Activated gamma-delta T cell (primary cell): ENCODE measurements around the gene GPR42.
"Not testable (repeated sequence)": the region's sequence is repeated elsewhere in the genome, so short reads cannot be mapped to it uniquely, and the experiment has no call there.

Experiments used
- DNase-seq: peaks from one replicate; lab custom pipeline; 2025; lab: John Stamatoyannopoulos, UW

Gene GPR42

DNA sequence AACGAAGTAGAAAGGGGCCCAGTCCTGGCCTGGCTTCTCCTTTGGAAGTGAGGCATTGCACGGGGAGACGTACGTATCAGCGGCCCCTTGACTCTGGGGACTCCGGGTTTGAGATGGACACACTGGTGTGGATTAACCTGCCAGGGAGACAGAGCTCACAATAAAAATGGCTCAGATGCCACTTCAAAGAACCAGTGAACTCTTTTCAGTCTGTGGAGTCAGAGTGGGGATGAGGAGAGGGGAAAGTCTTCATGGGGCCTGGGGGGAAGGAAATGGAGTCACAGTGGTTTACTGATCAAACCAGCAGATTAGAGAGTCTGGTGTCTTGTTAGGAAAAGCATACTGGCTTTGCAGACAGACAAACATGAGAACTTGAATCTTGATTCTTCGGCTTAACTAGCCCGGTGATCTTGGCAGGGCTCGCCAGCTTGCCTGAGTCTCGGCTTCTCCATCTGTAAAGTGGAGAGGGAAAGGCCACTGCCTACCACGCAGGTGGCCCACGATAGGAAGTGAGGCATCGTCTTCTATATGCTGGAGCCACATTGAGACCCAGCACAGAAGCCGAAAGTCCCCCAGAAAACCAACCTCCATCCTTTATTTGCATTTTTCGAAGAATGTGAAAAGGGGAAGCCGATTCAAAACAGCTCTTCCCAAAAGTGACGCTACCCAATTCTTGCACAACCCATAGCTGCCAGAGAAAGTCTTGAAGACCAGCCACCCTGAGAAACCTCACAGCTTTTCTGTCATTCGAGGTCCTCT lies 23.5 kb upstream of the GPR42 start, which contains the start of gene FFAR1:
FFAR1 (plus strand) TSS at position 732 of the 759 bp plus-strand sequence. CDS start 3,650 bp downstream, outside the sequence.
- no peak for DNase-seq

GRCh38 chr19:35347930-35348298 lies 23.0 kb upstream of the GPR42 start:
- no peak for DNase-seq

- DNase-seq = no peak
These were observed 21.8 kb upstream of the GPR42 start for GRCh38 chr19:35348911-35349611.

DNA sequence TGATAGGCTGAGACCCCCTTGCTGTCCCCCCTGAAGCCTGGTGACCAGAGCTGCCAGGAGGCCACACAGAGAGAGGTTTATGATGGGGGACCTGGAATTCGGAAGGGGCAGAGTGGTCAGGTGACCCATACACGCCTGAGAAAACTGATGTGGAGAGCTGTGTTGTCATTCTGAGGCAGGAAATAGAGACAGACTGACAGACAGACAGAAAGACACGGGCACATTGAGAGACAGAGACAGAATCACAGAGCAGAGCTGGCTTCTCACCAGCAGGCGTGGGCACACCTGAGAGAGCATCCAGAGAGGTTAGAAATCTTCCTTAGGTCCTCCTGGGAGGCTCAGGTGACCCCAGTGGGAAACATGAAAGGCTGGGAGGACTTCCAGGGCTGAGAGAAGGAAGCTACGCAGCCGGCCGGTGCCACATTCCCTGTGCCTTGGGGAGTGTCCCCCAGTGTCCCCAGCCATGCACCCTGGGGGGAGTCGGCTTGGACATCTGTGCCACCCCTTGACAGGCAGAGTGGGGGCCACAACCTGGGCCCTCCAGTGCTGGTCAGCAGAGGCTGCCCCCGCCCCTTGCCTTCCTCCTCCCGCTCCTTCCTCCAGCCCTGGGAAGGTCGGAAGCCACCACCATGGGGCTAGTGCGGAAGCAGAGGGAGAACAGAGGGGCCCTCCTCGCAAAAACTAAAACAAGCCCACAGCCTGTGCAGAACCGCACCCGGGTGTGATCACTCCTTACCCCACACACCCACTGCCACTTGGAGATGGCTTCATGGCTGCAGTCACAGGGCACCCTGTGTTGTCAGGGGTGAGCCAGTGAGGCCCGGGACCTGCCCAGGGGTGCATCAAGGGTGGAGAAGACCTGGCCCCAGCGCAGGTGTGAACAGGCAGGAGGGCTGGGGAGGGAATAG lies 21.0 kb upstream of the GPR42 start:
- DNase-seq = no peak

- DNase-seq = no peak
These were observed 20.3 kb upstream of the GPR42 start for GRCh38 chr19:35350591-35350990.

DNA sequence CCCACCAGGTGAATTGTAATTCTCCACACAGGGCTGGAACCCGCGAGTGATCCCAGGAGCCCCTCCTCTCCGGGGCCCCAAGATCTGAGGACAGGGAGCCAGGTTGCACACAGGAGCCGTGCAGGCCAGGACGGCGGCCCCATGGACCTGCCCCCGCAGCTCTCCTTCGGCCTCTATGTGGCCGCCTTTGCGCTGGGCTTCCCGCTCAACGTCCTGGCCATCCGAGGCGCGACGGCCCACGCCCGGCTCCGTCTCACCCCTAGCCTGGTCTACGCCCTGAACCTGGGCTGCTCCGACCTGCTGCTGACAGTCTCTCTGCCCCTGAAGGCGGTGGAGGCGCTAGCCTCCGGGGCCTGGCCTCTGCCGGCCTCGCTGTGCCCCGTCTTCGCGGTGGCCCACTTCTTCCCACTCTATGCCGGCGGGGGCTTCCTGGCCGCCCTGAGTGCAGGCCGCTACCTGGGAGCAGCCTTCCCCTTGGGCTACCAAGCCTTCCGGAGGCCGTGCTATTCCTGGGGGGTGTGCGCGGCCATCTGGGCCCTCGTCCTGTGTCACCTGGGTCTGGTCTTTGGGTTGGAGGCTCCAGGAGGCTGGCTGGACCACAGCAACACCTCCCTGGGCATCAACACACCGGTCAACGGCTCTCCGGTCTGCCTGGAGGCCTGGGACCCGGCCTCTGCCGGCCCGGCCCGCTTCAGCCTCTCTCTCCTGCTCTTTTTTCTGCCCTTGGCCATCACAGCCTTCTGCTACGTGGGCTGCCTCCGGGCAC lies 19.3 kb upstream of the GPR42 start:
- no peak for DNase-seq

- no peak for DNase-seq
These were observed 18.8 kb upstream of the GPR42 start for GRCh38 chr19:35352177-35352447.

DNA sequence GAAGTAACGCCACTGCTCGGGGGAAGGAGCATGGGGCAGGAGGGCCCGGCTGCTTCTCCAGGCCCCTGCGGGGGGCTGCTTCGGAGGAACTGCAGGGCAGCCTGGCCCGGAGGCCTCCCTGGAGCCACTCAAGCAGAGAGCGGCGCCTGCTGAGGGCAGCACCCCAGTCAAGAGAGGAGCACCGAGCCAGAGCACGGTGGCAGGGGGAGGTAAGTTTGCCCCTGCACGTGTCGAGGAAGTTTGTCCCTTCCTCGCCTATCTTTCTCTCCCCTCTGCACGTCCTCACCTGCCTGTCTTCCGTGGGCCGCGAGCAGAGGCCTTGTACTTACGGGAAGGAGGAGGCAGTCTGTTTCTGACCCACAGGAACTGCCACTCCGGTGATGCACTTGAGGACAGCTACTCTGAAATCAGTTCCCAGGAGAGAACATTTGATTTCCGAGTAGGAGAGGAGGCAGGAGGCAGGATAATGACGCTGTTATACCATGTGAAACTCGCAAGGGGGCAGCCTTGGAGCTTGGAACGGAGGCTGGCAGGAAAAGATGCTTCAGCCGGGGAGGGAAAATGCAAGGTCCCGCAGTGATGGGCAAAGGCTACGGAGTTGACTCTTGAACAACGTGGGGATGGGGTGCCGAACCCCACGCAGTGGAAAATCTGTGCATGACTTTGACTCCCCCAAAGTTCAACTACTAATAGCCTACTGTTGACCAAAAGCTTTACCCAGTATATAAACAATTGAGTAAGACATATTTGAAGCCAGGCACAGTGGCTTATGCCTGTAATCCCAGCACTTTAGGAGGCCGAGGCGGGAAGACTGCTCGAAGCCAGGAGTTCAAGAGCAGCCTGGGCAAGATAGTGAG lies 18.2 kb upstream of the GPR42 start:
- DNase-seq = no peak

DNA sequence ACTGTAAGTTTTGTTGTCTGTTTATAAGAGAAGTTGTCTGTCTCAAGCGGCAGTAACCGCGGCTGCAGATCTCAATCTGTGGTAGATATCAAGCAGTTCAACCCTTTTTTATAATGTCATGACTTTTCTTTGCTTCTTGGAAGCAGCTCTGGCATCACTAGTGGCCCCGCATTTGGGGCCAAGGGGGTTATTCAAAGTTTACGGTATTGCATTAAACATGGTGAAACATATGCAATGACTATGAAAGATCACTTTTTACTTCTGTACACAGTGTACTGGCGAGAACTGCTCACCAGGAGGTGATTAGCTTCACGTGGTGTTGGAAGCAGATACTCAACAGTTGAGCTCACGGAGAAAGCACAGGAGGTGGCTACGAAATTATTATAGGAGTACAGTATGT lies 17.2 kb upstream of the GPR42 start:
- DNase-seq = no peak

GRCh38 chr19:35354898-35355297 lies 16.0 kb upstream of the GPR42 start:
- no peak for DNase-seq

DNA sequence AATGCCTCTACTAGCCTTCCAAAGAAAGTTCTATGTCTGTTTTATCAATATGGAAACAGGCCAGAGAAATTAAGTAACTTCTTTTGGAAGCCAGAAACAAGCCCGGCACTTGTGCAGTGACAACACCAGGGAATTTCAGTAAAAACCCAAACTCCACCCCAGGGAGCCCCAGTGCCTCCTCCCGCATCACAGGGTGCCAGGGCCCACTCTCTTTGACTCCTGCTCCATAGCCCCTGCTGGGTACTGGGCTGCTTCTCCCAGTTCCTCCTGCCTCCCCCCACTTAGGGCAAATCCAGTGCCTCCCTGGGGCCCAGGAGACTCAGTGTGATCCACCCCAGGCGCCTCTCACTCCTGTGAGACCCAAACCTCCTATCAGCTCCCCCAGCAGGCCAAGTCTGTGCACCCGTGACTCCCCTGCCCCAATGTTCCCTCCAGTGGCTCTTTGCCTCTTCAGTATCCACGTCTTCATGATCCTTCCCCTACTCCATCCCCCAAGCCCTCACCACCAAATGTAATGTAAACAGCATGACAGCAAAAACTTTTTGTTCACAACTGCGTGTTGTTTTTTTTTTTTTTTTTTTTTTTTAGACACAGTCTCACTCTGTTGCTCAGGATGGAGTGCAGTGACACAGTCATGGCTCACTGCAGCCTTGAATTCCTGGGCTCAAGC lies 14.9 kb upstream of the GPR42 start:
- DNase-seq = no peak

DNA sequence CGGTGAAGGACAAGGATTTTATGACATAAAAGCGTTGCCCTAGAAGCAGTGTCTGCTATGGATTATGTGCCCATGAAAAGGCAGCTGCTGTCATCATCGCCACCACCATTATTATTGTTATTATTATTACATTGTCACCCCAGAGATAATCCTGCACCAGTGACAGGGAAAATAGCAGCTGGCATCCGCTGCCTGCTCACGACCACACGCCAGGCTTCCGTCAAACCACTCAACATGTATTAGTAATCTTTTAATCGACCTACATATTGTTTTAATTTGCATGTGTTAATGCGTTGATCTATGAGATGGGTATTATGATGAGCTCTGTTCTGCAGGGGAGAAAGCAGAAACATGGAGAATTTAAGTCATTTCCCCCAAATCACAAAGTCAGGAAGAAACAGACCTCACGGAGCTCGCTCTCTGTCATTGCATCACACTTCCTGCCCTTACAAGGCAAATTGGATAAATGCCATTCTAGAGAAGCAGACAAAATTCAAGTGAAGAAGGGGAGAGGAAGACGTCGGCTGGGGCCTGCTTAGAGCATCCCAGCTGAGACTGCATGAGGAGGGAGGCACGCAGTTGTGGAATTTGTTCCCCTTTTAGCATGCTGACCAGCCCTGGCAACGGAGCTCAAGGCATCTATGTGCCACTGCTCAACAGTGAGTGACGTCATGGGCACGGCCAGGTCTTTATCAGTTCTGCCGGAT lies 12.8 kb upstream of the GPR42 start, which contains the start of gene FFAR3:
FFAR3 (plus strand) TSS at position 594 of the 707 bp plus-strand sequence. CDS start 431 bp downstream, outside the sequence.
- DNase-seq = no peak

DNA sequence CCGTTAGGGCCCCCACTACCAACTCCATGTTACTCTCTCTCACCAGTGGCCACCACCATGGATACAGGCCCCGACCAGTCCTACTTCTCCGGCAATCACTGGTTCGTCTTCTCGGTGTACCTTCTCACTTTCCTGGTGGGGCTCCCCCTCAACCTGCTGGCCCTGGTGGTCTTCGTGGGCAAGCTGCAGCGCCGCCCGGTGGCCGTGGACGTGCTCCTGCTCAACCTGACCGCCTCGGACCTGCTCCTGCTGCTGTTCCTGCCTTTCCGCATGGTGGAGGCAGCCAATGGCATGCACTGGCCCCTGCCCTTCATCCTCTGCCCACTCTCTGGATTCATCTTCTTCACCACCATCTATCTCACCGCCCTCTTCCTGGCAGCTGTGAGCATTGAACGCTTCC lies 12.0 kb upstream of the GPR42 start:
- not testable (repeated sequence) for DNase-seq

GRCh38 chr19:35359395-35359794 lies 11.5 kb upstream of the GPR42 start:
- not testable (repeated sequence) for DNase-seq

- DNase-seq = not testable (repeated sequence)
These were observed 10.8 kb upstream of the GPR42 start for GRCh38 chr19:35360081-35360480.

DNA sequence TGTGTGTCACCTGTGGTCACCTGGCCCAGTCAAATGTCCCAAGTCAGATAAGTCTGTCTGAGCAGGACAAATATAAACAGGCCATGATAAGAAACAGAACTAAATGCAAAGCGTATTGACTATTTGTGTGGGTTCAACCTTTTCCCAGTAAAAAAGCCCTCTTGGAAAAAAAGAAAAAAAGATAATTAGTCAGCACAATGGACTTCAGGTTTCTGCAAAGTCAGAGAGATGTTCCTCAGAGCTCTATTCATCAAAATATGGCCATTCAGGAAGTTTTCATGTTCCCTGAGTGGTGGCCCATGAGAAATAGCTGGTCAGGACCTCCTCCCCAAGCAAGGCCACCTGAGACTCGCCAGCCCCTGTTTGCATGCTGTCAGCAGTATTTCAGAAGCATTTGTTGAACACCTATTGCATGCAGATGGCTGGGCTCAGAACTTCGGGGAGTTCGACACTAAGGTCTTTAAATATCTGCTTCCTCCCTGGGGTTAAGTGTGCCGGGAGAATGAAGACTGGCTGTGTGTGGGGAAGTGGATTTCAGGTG lies 9.9 kb upstream of the GPR42 start:
- no peak for DNase-seq

GRCh38 chr19:35362261-35363000 lies 8.4 kb upstream of the GPR42 start:
- no peak for DNase-seq

DNA sequence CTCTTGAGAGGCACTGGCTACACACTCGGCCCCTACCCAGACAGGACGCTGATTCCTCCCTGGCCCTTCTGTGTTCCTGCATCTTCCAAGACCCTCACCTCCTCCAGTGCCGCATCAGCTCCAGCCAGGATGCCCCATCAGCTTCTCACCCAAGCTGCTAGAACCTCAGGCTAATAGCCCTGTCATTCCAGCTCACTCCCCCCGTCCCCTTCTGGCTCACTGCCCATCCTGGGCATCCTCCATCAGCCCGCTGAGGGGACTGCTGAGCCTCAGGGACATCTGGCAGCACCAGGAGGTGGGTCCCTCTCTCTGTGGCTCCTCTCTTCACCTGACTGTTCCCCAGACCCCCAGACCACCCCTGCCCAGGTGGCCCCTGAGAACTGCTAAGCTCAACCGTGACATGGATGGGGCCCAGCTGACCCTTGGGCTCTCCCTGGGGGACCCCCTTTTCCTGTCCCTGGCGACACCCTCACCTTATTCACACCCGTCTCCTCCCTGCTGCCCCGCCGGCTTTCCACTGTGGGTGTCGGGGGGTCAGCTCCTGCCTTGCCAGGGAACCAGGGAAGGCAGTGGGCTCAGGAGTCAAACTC lies 7.8 kb upstream of the GPR42 start:
- no peak for DNase-seq
